HG03280 (cell line): Measurements from ENCODE around the gene DOK5.

Experiments
- ATAC-seq: cut with Tn5 transposase; IDR thresholded peaks from one replicate; pipeline ENCODE4 v1.9.1; 2021; ENCODE audit warnings: mild to moderate bottlenecking, moderate library complexity; ENCODE audit not compliant: unreplicated experiment

Gene DOK5

DNA sequence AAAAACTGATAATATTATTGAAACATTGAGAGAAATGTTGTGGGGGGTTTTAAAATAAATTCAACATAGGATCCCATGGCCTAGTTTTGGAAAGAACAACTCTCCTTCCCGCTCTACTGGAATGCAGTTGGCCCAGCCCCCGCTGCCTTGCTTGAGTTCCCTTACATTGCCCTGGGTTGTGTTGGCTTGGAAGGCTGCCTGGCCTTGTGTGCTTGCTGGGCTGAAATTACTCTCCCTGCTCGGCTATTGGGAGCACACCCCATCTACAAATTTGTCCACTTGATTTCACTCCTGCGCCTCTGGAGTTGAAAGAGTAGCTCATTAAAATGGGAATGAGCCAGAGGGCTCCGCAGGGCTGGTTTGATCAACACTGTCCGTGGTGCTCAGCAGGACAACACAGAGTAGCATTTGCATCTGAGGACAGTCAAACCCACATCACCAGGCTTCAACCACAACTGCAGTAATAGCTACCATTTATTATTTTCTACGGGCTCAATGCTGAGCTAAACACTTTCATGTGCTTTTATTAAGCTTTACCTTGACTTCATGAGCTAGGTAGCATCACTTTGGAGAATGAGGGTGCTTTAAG, 35.2 kb downstream of the DOK5 start:
- no peak for ATAC-seq

DNA sequence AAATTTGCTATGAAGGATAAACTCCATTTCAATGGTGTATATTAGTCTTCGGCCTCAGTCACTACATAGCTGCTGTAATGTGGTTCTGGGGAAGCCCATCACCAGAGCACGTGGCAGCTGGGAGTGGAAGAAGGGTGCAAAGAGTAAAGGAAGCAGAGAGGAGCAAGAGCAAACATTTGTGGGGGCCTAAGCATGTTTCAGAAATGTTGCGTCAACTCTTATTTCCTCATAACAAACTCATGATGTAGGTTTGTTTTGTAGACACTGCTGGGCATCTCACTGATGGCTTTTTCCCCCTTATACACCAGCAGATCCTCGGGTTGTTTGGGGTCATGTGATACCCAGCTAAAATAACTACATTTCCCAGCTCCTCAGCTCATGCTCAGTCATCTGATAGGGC, 37.3 kb downstream of the DOK5 start:
- ATAC-seq, result no peak

DNA sequence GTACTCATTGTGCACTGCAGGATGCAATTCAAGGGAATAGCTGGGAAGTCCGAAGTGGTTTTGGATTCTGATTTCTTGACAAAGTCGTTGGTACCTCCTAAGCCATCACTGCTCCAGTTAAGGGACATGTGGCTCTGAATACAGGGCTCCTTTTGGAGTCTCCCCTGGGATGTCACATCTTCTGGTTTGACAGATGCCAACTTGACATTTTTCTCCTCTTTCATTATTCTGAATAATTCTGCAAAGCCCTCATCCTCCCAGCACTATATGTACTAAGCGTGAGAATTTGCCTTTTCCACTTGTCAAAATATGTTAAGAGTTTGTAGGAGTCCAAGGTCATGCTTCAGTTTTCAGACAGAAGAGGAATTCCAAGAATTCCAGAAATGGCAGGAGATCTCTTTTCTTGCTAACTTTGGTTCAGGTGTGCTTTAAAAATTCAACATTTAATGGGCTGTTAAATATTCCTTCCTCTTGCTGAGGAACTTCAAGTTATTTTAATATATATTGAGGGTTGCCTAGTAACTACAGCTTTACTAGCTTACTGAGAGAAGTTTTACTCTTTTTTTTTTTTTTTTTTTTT, 38.7 kb downstream of the DOK5 start:
- no peak for ATAC-seq

DNA sequence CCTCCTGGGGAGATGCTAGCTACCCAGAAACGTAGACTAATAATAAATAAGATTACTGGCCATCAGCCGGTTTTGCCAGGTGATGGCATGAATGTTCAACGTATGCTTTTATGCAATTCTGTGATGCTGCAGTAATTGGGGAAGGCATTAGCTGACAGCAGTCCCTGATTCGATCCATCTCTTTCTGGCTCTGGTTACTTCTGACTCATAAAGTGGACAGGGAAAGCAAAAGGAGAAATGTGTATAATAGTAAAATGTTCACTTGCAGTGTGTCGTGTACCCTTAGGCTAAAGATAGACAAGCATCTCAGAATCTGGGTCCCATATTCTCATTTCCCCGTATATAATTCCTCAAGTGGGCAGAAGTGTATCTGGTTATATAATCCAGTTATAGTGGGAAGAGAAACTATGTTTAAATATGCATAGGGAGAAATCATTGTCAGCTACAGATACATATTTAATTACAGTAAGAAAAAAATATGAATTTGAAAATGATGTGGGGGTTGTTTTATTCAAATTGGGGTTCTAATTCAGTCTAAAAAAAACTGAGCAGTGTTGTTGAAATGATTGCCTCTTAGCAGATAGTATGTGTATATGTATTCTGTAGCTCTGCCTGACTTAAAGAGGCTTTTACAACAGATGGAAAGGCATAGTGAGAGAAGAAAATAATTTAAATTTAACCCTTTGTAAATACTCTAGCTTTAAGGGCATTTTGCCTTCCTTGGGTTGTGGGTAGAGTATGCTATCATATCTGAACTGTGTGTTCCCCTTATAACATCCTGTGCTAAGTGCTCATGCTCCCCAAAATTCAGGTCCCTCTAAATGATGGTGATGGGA, 40.6 kb downstream of the DOK5 start:
- no peak for ATAC-seq

DNA sequence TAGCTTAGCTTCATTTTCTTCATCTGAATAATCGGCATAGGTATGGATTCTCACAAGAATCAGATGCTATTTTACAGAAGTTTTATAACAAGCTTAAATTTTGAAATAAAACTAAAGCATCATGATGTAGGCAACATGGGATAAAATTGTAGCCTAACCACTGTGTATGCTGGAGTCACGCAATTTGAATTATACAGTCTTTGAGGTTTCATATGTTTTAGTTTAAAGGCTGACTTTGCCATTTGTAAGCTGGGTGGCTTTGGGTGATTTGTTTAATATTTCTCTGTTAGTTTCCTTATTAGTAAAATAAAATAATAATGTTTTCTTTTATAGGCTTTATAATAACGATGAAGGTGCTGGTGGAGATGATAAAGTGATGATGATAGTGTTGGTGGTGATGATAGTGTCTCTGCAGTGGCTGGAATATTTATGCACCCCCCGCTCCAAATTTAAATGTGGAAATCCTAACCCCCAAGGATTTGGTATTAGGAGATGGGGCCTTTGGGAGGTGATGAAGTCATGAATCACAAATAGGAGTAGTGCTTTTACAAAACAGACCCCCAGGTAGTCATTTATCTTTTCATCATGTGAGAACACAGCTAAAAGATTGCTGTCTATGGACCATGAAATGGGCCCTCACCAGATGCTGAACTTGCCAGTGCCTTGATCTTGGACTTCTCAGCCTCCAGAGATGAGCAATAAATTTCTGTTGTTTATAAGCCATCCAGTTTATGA, 42.0 kb downstream of the DOK5 start:
- no peak for ATAC-seq

DNA sequence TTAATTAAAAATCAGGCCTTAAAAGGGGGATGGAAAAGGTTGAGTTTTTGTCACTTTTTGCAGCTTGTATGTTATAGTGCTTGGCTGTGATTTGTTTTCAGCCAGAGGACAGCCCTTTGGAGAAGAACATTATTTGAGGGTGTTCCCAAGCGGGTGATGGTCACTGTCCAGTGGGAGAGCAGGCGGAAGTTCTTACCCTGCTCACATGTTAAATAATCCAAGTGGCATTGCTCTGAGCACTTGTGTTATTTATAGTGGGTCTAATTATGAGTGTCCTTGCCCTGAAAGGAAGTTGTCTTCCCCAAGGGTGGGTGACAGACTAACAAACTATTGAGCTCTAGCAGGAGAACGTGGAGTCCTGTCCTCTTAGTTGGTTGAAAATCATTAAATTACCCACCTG, 49.5 kb downstream of the DOK5 start:
- ATAC-seq, result no peak

DNA sequence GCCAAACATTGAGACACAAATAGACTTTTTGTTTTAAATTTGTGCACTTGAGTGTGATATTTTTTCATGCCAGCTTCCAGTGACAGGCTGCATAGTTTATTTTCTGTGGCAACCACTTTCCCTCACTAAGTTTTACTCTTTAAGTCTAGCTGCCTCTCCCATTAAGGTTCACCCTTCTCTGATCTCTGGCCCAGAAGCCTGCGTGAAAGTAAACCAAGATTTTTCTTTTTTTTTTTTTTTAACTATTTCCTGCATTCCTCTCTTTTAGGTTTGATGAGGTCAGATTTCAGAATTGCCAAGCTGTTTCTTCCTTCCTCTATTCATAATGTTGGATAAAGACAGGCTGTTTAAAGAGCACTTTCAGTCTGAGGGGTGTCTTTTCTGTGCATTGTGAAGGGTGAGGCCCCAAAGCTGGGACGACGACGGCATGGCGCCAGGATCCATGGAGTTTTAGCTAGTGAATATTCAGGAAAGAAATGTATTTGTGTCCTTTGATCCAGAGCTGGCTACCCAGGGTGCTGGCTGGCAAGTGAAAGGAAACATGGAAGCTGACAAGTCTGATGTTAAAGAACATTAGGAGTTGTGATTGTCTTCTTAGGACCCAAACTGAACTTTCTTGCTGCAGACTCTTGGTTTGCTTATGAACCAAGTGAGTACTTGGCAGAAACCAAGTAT, 50.7 kb downstream of the DOK5 start:
- ATAC-seq, result no peak

DNA sequence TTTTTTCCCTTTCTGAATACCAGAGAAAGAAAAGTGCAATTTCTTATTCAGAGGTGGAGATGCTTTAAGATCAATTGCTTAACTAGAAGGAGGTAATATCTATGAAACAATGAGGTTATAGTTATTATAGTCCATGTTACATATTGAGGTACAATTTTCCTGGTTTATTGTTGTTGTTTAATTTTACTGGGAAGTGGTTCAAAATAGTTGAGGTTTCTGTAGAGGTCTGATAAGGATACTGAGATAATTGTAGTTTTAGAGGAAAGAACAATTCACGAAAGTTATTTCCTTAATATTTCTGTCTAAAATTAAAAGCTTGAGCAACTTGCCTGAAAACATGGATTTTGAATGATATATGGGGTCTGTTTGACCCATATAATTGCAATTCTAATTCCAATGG, 51.4 kb downstream of the DOK5 start:
- ATAC-seq, result no peak

DNA sequence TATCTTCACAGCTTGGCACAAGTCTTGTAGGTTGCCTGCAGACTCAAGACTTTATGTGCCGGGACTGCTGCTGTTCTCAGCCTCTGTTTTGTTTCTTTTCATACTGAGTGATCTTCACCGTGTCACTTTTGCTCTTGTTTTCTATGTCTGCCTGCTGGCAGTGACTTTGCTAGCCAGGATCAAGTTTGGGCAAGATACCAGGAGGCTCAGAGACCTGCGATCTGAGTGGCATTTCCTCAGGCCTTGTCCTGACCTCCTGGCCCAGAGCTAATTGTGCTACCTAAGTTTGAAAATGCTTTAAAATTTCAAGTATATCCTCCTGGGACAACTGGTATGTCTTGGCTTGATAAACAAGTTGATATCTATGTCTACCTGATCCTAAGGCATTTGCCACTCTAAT, 57.2 kb downstream of the DOK5 start:
- ATAC-seq, result no peak

DNA sequence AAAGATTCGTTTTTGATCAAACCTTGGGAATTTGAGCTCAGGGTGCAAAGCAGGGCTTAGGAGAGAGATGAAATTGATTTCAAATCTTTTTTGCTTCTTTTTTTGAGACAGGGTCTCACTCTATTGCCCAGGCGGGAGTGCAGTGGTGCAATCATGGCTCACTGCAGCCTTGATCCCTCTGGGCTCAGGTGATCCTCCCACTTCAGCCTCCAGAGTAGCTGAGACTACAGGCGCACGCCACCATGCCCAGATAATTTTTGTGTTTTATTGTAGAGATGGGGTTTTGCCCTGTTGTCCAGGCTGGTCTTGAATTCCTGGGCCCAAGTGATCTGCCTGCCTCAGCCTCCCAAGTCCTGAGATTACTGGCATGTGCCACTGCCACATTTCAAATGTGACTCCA, 58.7 kb downstream of the DOK5 start:
- ATAC-seq, result no peak

DNA sequence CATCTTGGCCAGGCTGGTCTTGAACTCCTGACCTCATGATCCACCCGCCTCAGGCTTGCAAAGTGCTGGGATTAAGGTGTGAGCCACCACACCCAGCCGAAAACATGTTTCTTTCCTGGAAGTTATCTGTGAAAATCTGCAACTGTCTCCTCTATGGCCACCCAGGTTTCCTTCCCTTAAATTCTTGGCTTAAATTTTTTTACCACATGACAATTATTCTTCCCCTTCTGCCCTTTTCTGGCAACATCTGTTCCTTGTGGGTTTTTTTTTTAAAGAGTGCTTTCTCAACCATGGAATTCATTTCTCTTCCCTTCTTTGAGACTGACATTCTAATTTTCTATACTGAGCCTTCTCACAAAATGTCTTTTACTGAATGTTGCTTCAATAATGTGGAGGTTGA, 59.6 kb downstream of the DOK5 start:
- no peak for ATAC-seq

DNA sequence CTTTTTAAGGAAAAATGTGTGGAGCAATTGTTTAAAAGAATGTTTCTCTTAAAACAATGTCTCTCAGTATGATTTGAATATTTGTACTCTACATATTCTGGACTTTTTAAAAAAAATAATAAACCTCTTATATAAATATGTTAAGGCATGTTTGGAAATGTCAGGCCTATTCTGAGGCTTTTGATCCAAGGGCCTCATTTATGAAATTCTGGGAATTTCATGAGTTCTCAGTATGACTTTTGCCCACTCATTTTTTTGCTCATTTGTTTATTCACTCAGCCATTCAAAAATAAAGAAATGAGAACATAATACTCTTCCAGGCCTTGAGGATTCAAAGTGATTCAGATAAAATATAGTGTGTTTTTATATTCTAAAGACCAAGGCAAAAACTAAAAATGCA, 60.4 kb downstream of the DOK5 start:
- no peak for ATAC-seq

DNA sequence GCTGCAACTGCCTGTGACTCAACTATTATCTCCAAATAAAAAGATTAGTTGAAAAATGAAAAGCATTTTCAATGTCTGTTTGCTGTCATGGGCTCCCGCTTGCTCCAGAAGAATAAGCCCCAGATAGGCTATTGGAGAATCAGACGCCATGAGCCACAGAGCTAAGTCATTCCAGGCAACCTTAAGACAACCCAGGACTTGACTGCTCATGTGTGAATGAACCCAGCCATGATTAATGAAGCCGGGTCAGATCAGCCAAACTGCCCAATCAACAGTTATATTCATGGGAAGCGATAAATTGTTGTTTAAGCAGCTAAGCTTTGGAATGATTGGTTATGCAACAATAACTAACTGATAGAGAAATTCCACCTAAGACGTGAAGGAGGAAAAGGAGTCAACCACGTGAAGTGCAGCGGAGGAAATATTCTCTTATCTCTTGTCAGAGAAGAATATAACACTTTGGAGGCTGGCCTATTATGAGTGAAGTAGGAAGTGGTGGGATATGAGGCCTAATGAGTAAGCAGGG, 64.2 kb downstream of the DOK5 start:
- ATAC-seq, result no peak

DNA sequence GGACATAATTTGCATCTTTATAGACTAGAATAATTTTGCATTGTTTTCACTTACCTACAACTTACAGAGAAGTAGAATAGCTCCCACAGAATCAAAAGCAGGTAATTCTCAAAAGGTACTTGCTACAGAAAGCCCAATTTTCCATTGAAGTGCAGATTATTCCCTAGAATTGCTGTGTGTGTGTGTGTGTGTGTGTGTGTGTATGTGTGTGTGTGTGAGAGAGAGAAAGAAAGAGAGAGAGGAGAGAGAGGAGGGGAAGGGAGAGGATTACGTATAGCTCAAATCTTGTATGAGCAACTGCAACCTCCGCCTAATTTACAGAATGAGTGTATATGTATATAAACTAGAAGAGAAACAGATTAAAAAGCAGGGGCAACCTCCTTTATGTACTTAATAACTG, 68.0 kb downstream of the DOK5 start:
- ATAC-seq, result no peak

DNA sequence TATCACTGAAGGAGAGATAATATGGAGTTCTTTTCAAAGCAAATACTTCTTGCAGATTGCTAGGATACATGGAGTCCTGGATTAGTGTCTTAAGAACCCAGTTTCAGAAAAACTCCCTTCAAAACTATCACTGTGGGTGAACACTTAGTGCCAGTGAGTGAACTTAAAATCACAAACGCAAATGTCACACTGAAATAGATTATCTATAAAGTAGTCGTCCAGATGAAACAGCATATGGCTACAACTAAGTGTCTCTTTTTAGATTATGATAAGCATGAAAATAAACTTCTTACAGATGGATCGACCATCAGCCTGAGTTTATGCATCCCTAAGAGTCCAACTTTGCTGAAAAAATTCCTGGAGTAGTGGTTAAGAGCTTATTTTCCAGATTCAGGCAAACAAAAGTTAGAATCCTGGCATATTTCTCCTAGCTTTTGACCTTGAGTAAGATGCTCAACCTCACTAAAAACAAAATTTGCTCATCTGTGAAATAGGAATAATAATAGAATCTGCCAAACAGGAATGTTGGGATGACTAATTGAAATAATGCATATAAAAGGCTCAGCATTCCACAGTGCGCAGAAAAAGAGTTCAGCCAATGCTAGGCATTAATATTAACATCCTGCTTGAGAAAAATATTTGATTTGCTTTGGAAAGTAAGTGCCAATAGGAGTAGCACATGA, 70.4 kb downstream of the DOK5 start:
- ATAC-seq, result no peak

DNA sequence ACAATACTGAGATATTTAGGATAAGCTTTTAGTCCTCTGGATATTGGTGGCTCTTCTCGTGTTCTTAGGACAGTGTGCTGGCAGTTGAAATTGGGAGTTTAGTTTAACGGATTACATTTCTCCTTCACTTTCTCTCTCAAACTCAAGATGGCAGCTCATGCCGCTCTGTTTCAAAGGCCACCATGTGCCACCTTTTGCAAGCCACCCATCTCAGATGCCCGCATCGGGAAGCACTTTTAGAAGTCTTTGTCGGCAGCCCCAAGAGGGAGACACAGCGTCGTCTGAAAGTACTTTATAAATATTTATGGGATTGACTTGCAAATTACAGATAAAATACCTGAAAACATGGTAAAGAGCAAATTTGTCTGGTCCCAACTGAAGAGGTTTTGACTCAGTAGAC, 73.5 kb downstream of the DOK5 start:
- ATAC-seq, result no peak

DNA sequence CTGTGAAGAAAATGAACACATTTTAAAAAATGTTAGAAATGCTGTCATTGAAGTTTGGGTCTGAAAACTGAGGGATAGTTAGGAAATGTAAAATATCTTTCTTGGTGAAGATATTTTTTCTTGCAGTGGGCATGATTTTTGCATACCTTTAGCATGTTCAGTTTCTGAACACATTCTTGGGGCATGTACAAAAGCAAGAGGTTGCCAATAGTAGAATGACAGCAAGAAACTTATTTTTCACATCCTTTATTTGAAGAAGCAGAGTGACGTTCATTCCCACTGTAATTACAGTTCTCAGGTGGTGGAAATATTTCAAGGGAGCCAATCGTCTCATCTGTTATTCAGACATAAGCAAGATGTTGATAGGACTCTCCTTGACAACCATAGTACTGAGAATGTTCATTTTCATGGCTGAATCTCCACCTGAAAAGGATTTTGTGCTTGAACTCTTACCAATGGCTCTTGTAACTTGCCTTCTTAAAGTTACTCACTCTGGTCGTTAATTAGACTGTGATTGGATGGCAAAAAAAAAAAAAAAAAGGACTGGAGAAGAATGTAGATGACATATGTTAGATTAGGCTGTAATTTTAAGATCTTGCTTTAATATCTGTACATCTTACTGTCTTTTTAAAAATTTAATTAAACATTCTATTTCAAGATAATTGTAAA, 74.4 kb downstream of the DOK5 start:
- no peak for ATAC-seq

DNA sequence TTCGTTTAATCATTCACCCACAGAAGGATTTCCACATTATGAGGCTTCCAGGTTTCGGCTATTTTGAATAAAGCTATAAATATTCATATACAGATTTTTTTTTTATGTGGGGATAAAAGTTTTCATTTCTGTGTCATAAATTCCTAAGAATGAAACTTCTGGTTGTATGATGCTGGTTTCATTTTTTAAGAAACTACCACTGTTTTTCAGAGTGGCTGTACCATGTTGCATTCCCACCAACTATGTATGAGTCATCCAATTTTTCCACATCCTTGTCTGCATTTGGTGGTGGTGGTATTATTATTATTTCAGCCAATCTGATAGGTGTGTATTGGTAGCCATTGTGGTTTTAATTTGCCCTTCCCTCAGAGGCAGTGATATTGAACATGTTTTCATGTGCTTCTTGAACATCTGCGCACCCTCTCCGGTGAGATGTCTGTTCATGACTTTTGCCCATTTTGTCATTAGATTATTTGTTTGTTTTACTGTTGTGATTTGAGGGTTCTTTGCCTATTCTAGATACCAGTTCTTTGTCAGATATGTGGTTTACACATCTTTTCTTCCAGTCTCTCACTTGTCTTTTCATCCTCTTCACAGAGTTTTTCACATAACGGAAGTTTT, 75.5 kb downstream of the DOK5 start:
- ATAC-seq, result no peak

DNA sequence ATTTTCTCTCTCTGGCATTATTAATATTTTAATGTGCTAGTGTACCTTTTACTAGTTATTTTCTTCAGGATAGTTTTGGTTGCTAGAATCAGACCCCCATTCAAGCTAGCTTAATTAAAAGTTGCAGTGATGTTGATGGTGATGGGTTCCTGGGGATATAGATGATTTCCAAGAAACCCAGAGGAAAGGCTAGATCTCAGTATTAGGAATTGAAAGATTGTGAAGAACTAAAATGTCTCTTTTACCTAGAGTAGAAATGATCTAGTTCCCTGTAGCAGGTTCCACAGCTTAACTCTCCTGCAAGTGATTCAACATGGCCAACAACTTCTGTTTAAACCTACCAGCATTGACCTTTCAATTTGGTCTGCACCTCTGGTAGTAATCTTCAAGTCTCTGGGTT, 78.6 kb downstream of the DOK5 start:
- ATAC-seq, result no peak
